Colonic mucosa (tissue), 4 donors: ENCODE data around the gene ZC3HAV1L. TPM values are rescaled to one million over a fixed set of nuclear protein-coding genes. Genes with fewer than 3 reads are reported as not detected.
"Not testable (repeated sequence)": the region's sequence is repeated elsewhere in the genome, so short reads cannot be mapped to it uniquely, and the experiment has no call there.

Experiments used
- DNase-seq: peaks from one replicate; pipeline ENCODE4 v3.0.0-alpha.2; 2020
- H3K27ac ChIP-seq: fragments of 200-600 bp; one replicate; pipeline ENCODE4 v1.8.0; 2021
- H3K27me3 ChIP-seq: fragments of 200-600 bp; one replicate; pipeline ENCODE4 v1.8.0; 2021
- H3K36me3 ChIP-seq: fragments of 200-600 bp; one replicate; pipeline ENCODE4 v1.8.0; 2021
- H3K4me1 ChIP-seq: fragments of 200-600 bp; one replicate; pipeline ENCODE4 v1.8.0; 2021; ENCODE audit warnings: mild to moderate bottlenecking
- H3K4me3 ChIP-seq: fragments of 200-600 bp; one replicate; pipeline ENCODE4 v1.8.0; 2021
- H3K9ac ChIP-seq, 2 donors: one replicate each; pipeline ENCODE4 v1.7.0; 2013; ENCODE audit warnings: control low read depth in 2 of 2, low read depth in 2 of 2, low read length in 2 of 2
- H3K9me3 ChIP-seq: fragments of 200-600 bp; one replicate; pipeline ENCODE4 v1.8.0; 2021
- CTCF ChIP-seq: fragments of 200-600 bp; IDR thresholded peaks from one replicate; pipeline ENCODE4 v1.8.0; 2022; ENCODE audit warnings: antibody characterized with exemption, mild to moderate bottlenecking
- intact Hi-C: fragments of 100-400 bp; cut with DNase I; formaldehyde crosslinking; loops from one replicate; pipeline ENCODE4 v1.14.1; 2022
- total RNA-seq, 2 donors: library from RNA; stranded (reverse); fragmentation: NEBNext Ultra II Directional in 1 of 2; extraction: Animal tissue kit (Norgen Biotek cat#: 25700) in 1 of 2; gene quantifications; one replicate each; pipeline ENCODE4 v1.2.1, GENCODE V29; 2021
- donor health status: healthy.
- donor health status: DM: no; HTN: no; CAD: no.
- donor health status: DM: no; HTN: no; CAD: no.

The ZC3HAV1L gene
- total RNA-seq, 2 donors from 2014 or later: 10.9 to 11.7 TPM

- H3K9ac ChIP-seq: no peak overlapping the region
- H3K4me3 ChIP-seq: no peak overlapping the region
- no peaks in the 10 kb centered on the region for H3K36me3 ChIP-seq
- H3K27ac ChIP-seq: no peak overlapping the region
- intact Hi-C loops: no loop called here
- H3K4me1 ChIP-seq: no peaks in the 10 kb centered on the region
- no peak for TF ChIP-seq CTCF
- no peak for DNase-seq
- H3K9me3 ChIP-seq: no peaks in the 10 kb centered on the region
- no peaks in the 10 kb centered on the region for H3K27me3 ChIP-seq
Observed at GRCh38 chr7:139026551-139026950, 9.3 kb downstream of the ZC3HAV1L start.

- H3K4me3 ChIP-seq, H3K27ac ChIP-seq, H3K27me3 ChIP-seq, H3K9ac ChIP-seq, DNase-seq, H3K4me1 ChIP-seq, H3K36me3 ChIP-seq, H3K9me3 ChIP-seq, intact Hi-C loops: not testable (repeated sequence)
Observed at GRCh38 chr7:139025861-139026260, 10.0 kb downstream of the ZC3HAV1L start.

- Histone ChIP-seq H3K4me1 (no peaks in the 10 kb centered on the region), H3K27ac (no peak overlapping the region), H3K27me3 (no peaks in the 10 kb centered on the region), H3K4me3 (no peak overlapping the region), H3K9me3 (no peaks in the 10 kb centered on the region), H3K36me3 (no peaks in the 10 kb centered on the region), H3K9ac (no peak overlapping the region)
- TF ChIP-seq CTCF: no peak
- intact Hi-C loops: no loop called here
- DNase-seq: no peak
Observed at GRCh38 chr7:139023076-139023475, 12.8 kb downstream of the ZC3HAV1L start.

- no peak overlapping the region for H3K9ac ChIP-seq
- H3K27me3 ChIP-seq: no peaks in the 10 kb centered on the region
- TF ChIP-seq CTCF: no peak
- H3K36me3 ChIP-seq: no peaks in the 10 kb centered on the region
- intact Hi-C loops: no loop called here
- DNase-seq: no peak
- H3K27ac ChIP-seq: no peak overlapping the region
- no peaks in the 10 kb centered on the region for H3K9me3 ChIP-seq
- H3K4me3 ChIP-seq: no peak overlapping the region
- H3K4me1 ChIP-seq: no peaks in the 10 kb centered on the region
Observed at GRCh38 chr7:139022286-139022685, 13.6 kb downstream of the ZC3HAV1L start.

- Histone ChIP-seq H3K36me3 (no peaks in the 10 kb centered on the region), H3K9me3 (no peaks in the 10 kb centered on the region), H3K9ac (no peak overlapping the region), H3K4me1 (no peaks in the 10 kb centered on the region), H3K4me3 (no peak overlapping the region), H3K27me3 (no peaks in the 10 kb centered on the region), H3K27ac (no peak overlapping the region)
- intact Hi-C loops: loop anchor here (2.0 kb wide), 1 partner anchor 58 kb away; no protein-coding TSS in a partner anchor
- no peak for DNase-seq
- TF ChIP-seq CTCF: no peak
Observed at GRCh38 chr7:139018910-139019309, 16.9 kb downstream of the ZC3HAV1L start.

GRCh38 chr7:139016931-139017511 lies 18.8 kb downstream of the ZC3HAV1L start:
- intact Hi-C loops: no loop called here
- DNase-seq: peak; percentile 58
- TF ChIP-seq CTCF: peak; percentile 55

More at GRCh38 chr7:139016931-139017511, 18.8 kb downstream of the ZC3HAV1L start:
- Histone ChIP-seq H3K27me3 (no peaks in the 10 kb centered on the region), H3K4me1 (no peaks in the 10 kb centered on the region), H3K36me3 (no peaks in the 10 kb centered on the region), H3K9me3 (no peaks in the 10 kb centered on the region), H3K27ac (no peak overlapping the region), H3K4me3 (no peak overlapping the region), H3K9ac (no peak overlapping the region)
